CD4-positive, alpha-beta T cell treated with Interleukin-6 at 100 ng/mL for 8 hours (primary cell): ENCODE measurements around the gene PEX5L.

Experiments used
- DNase-seq: peaks from one replicate; pipeline ENCODE4 v3.0.0-alpha.2; 2020; ENCODE audit warnings: mixed read lengths, low spot score

PEX5L gene

DNA sequence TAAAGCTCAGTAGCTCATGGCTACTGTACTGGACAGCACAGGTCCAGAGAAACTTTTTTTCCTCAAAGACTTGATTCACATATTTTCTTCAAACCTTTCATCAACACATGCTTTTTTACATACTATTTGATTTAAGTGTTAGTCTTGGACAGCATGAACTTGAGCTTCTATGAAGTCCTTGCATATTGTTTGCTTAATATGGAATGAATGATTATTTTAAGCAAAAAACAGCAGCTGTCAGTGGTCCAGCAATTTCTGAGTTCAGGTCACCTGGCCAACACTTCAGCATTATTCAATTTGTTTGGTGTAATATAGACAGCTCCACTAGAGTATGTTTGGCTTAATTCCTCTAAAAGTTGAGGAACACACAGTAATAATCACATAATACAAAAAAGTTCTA lies 141.4 kb downstream of the PEX5L start:
- DNase-seq, result no peak

GRCh38 chr3:179887295-179887943 lies 149.3 kb downstream of the PEX5L start:
- DNase-seq, result no peak

DNA sequence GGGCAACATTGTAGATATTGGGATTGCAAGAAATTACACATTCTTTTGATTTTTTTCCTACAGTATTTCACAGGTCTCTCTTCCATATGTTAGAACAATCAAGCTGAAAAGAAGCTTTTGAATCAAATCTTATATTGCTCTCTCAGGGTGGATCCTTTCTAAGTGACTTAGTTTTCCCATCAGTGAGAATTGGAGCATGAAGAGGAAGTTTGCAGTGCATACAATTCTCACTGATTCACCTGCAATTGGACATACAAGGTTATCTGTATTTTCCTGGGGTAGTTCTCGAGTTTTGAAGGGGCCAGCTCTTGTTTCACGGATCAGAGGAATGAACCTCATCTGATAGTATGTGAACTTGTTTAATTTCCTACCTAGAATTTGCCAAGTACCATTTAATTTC lies 150.8 kb downstream of the PEX5L start:
- no peak for DNase-seq

DNA sequence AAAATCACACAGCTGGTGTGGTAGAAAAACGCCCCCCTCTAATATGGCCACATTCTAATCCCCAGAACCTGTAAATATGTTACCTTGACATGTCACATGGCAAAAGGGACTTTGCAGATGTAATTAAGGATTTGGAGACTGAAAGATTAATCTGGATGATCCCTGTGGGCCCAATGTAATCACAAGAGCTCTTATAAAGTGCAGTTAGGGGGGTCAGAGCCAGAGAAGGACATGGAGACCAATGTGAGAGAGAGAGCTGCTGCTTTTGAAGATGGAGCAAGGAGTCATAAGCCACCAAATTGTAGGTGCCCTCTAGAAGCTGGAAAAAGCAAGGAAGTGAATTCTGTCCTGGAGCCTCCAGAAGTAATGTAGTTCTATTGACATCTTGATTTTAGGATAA lies 152.6 kb downstream of the PEX5L start:
- DNase-seq, result no peak

GRCh38 chr3:179882292-179882691 lies 154.4 kb downstream of the PEX5L start:
- no peak for DNase-seq

- DNase-seq, result no peak
Measured at GRCh38 chr3:179881791-179882190, 154.9 kb downstream of the PEX5L start.

DNA sequence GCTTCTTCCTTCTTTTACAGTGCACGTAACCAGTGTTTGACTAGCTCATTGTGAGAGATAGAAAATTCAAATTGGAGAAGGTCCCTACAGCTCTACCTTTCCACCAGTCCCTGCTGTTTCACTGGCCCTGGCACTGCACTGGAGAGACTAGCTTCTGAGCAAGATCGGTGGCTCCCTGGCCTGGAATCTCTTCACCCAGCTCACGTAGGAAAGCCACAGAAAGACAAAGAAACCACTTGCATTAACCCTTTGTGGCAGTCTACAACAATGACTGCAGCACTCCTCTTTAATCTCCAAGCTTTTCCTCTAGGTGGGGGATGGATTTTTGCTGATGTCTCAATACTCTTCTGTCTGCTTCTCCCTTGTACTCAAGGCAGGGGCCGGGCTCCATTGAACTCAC lies 155.9 kb downstream of the PEX5L start:
- DNase-seq, result no peak

DNA sequence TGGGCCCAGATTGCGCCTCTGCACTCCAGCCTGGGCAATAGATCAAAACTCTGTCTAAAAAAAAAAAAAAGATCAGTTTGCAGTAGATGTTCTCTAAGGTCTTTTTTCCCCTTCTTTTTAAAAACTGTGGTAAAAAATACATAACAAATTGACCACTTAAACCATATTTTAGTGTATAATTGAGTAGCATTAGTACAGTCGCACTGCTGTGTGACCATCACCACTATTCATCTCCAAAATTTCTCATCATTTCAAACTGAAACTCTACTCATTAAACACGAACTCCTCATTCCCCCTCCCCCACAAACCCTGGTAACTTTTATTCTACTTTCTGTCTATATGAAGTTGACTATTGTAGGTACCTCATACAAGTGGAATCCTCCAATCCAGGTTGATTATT lies 160.3 kb downstream of the PEX5L start:
- no peak for DNase-seq

GRCh38 chr3:179872842-179873241 lies 163.9 kb downstream of the PEX5L start:
- DNase-seq, result no peak

GRCh38 chr3:179871782-179872181 lies 165.0 kb downstream of the PEX5L start:
- no peak for DNase-seq

GRCh38 chr3:179868715-179869114 lies 168.0 kb downstream of the PEX5L start:
- DNase-seq, result no peak

DNA sequence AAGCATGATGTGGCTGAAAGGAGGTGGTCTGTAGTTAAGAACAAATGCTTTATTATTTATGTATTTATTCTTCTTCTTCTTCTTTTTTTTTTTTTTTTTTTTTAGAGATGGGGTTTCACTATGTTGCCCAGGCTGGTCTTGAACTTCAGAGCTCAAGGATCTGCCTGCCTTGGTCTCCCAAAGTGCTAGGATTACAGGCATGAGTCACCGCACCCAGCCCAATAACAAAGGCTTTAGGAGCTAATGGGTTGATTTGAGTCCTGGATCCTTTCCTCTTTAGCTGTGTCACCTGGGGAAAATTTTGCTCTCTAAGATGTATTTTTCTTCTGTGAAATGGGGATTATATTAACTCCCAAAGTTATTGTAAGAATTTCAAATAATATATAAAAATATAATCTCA lies 168.8 kb downstream of the PEX5L start:
- no peak for DNase-seq

DNA sequence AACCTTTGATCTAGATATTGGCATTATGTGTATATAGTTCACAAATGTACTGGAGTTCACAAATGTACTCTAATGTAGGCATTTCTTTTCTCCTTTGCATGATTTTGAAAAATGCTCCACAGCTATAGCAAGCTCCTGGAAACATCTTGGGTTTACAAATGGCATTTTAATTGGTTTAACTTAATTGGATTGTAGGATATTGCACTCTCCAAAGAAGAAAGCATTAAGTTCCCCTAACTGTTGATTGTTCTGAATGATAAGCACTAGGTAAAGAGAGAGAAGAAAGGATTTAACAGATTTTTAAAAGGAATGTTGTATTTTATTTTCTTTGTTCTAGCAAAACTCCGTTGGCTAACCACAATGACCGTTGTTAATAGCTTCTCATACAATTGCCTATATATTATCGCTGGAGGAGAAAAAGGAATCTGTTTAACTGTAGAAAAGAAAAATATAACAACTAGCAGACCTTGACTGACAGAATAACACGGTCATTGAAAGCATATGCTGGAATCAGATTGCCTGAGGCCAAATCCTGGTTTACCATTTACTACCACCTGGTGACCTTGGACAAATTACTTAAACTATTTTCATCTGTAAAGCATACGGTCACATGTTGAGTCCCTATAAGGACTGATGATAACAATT lies 170.8 kb downstream of the PEX5L start:
- DNase-seq, result no peak

DNA sequence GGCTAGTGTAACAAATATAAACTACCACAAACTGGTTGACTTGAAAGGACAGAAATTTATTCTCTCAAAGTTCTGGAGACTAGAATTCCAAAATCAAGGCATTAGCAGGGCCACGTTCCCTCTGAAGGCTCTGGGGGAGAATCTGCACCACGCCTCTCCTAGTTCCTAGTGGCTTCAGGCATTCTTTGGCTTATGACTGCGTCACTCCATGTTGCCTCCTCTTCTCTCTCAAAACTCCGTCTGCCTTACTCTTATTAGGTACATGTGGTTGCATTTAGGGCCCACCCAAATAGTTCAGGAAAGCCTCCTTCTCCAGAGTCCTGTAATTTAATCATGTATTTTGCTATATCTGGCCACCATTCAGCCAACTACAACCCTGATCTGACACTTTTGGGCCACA lies 174.8 kb downstream of the PEX5L start:
- no peak for DNase-seq

GRCh38 chr3:179861292-179861691 lies 175.4 kb downstream of the PEX5L start:
- DNase-seq, result no peak

GRCh38 chr3:179860275-179861107 lies 176.2 kb downstream of the PEX5L start:
- DNase-seq, result no peak

DNA sequence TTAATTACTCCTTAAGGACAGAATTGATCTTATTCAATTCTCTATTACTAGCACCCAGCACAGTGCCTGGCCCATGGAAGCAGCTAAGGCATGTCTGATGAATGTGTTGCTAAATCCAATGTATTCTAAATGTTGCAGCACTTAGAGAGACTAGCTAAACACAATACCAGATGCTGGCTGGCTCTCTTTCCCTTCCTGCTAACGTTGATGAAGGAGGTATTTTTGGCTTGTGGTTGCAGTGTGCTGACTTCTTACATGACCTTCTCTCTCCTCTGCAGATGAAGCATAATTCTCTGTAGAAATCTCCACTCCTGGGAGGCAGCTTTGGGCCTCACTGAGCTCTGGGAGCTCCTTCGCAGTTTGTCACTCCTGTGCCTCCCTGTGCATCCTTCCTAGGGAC lies 183.6 kb downstream of the PEX5L start:
- DNase-seq, result no peak

DNA sequence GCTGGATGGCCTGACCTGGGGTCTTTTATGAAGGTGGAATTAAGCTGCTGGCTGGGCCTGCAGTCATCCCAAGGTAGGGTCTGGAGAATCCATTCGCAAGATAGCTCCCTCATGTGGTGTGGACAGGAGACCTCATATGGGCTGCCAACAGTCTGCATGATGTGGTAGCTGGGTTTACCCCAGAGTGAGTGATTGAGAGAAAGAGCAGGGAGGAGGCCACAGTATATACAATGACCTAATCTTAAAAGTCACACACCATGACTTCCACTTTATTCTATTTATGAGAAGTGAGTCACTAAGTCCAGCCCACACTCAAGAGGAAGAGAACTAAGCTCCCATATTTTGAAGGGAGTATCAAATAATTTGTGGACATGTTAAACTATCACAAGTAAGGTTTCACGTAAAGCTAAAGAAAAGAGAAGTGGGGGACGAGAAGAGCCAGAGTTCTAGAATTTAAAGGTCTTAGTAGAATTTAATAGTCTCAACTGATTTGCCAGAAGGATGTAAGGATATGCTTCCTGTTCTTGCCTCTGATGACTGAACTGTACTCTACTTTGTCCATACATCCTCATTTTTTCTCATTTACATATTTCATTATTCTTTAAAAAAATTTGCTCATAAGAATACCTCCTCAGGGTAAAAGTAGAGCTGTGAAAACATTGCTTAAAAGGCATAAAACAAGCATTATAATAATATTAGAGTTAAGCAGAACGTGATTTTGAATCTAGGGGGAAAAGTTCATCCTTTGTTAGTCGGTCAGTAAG lies 184.4 kb downstream of the PEX5L start:
- no peak for DNase-seq

DNA sequence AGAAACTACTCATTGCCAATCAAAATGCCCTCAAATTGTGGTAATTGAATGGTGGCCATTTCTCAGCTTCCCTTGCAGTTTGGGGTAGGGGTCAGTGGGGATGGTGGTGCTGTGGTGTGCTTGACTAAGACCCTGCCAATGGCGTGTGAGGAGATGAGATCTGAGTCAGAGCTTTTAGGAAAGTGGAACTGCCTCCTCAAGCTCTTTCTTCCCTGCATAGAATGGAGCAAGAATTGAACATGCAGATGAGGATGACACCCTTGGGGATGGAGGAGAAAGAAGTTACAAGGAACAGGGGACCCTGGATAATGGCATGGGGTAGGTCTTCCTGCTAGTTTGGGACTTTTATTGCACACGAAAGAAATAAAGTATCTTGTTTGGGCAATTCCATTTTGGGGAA lies 188.0 kb downstream of the PEX5L start:
- DNase-seq, result no peak

DNA sequence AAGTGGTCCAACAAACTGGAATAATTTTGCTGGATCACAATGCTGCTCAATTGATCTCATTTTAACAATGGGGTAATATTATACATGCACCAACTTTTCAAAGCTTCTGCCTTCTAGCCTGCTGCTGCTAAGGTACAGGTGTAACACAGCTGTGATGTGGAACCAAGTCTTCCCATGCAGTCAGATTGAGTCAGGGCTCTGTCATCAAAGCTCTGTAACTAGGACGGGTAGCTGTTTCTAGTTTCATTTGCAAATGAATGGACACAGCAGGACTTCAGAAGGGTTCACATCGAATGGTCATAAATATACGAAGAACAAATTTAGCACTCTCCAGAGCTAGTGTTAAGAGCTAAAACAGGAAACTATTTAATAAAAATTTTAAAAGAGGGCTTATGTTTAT lies 194.7 kb downstream of the PEX5L start:
- DNase-seq, result no peak

- DNase-seq, result no peak
Measured at GRCh38 chr3:179840985-179841384, 195.8 kb downstream of the PEX5L start.

DNA sequence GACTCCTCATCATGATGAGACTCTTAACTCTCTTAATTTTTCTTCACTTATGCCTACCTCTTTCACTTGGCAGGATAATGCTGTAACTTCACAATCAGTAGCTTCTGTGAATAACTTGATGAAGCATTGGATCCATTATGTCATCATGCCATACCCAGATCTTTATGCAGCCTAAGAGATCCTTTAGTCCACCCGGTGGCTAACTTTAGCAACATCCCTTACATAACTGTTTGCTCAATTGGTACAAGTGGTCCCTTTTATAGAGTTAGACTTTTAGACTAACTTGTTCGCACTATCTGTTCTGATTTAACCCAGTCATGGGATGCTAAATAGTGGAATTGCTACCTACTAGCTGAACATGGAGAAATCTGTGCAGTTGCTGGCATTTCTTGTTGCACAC lies 199.4 kb downstream of the PEX5L start:
- DNase-seq, result no peak

- no peak for DNase-seq
Measured at GRCh38 chr3:179833294-179833693, 203.4 kb downstream of the PEX5L start.
